A673 (cell line): ENCODE data around the gene CCDC59. TPM values are rescaled to one million over a fixed set of nuclear protein-coding genes. Genes with fewer than 3 reads are reported as not detected.

Experiments
- BruUV-seq: library from RNA; stranded (reverse); fragments of 400-500 nt; replicated peaks from 2 replicates; lab custom pipeline; 2021; lab: Mats Ljungman, UMichigan
- CTCF ChIA-PET: fragments of 300-600 bp; sonication (Branson Sonifier 250); formaldehyde crosslinking; loops from one replicate; lab custom pipeline; 2022; ENCODE audit warnings: antibody characterized with exemption; lab: Charles Lee
- POLR2A ChIA-PET: fragments of 300-600 bp; sonication (Branson Sonifier 250); formaldehyde crosslinking; loops from one replicate; lab custom pipeline; 2022; ENCODE audit warnings: antibody characterized with exemption; ENCODE audit not compliant: low non-redundant PET; lab: Charles Lee
- DNase-seq: peaks from one replicate; pipeline ENCODE4 v3.0.0-alpha.2; 2015; ENCODE audit warnings: low spot score
- H3K27ac ChIP-seq: fragments of 200-600 bp; sonication (generic); 2 replicates; pipeline ENCODE4 v1.5.1; 2016; ENCODE audit warnings: mixed run types, low read depth, mild to moderate bottlenecking, mixed read lengths, antibody characterized with exemption, low read length; ENCODE audit not compliant: poor library complexity, severe bottlenecking
- H3K27me3 ChIP-seq: fragments of 200-600 bp; sonication (generic); replicated peaks from 2 replicates; pipeline ENCODE4 v1.6.1; 2017; ENCODE audit warnings: mixed run types, low read depth, mild to moderate bottlenecking, mixed read lengths, antibody characterized with exemption, low read length; ENCODE audit not compliant: insufficient read depth, poor library complexity
- H3K36me3 ChIP-seq: fragments of 200-600 bp; sonication (generic); 2 replicates; pipeline ENCODE4 v1.6.1; 2016; ENCODE audit warnings: mixed run types, mild to moderate bottlenecking, mixed read lengths, antibody characterized with exemption, low read length; ENCODE audit not compliant: insufficient read depth, poor library complexity, severe bottlenecking
- H3K4me1 ChIP-seq: fragments of 200-600 bp; sonication (generic); 2 replicates; pipeline ENCODE4 v1.6.1; 2017; ENCODE audit warnings: mixed run types, mild to moderate bottlenecking, mixed read lengths, antibody characterized with exemption, low read length; ENCODE audit not compliant: insufficient read depth, poor library complexity, severe bottlenecking
- H3K4me3 ChIP-seq: fragments of 200-600 bp; sonication (generic); 2 replicates; pipeline ENCODE4 v1.5.1; 2016; ENCODE audit warnings: low read depth, mixed run types, mild to moderate bottlenecking, mixed read lengths, low read length; ENCODE audit not compliant: poor library complexity, severe bottlenecking
- H3K9me3 ChIP-seq: fragments of 200-600 bp; sonication (generic); 2 replicates; pipeline ENCODE4 v1.6.1; 2016; ENCODE audit warnings: mixed run types, low read depth, mild to moderate bottlenecking, mixed read lengths, antibody characterized with exemption, low read length; ENCODE audit not compliant: poor library complexity, severe bottlenecking
- EZH2 ChIP-seq: fragments of 200-600 bp; sonication (generic); IDR thresholded peaks from 2 replicates; pipeline ENCODE4 v1.6.1; 2017; ENCODE audit warnings: borderline replicate concordance, low read depth, mild to moderate bottlenecking, mixed read lengths, antibody characterized with exemption, low read length; ENCODE audit not compliant: poor library complexity, severe bottlenecking
- intact Hi-C: fragments of 100-400 bp; cut with micrococcal nuclease; formaldehyde crosslinking; loops from one replicate; pipeline ENCODE4 v1.10.0; 2022; ENCODE audit not compliant: unreplicated experiment
- total RNA-seq: library from RNA; stranded (reverse); gene quantifications from 2 replicates; pipeline ENCODE4 v1.2.3, GENCODE V29; 2021
- TF ChIP-seq, protein P1 (sequence below): fragments of 300-800, 200-600 bp; sonication (generic); conservative IDR thresholded peaks from 2 replicates; pipeline ENCODE4 v1.5.1; 2017; ENCODE audit warnings: low read depth, mild to moderate bottlenecking, antibody characterized with exemption, low read length, moderate library complexity, mixed read lengths

CCDC59 gene
- total RNA-seq, 1 experiment from 2014 or later: 83.1 TPM

- CTCF ChIA-PET: no interaction called here
- Histone ChIP-seq H3K36me3 (no peaks in the 10 kb centered on the region), H3K27me3 (no peaks in the 10 kb centered on the region), H3K4me1 (no peaks in the 10 kb centered on the region), H3K9me3 (no peaks in the 10 kb centered on the region), H3K4me3 (no peak overlapping the region), H3K27ac (no peak overlapping the region)
- intact Hi-C loops: no loop called here
- no TSS peak for BruUV-seq
- no peak for DNase-seq
- POLR2A ChIA-PET: no interaction called here
- TF ChIP-seq EZH2: no peak
- TF ChIP-seq, protein P1, sequence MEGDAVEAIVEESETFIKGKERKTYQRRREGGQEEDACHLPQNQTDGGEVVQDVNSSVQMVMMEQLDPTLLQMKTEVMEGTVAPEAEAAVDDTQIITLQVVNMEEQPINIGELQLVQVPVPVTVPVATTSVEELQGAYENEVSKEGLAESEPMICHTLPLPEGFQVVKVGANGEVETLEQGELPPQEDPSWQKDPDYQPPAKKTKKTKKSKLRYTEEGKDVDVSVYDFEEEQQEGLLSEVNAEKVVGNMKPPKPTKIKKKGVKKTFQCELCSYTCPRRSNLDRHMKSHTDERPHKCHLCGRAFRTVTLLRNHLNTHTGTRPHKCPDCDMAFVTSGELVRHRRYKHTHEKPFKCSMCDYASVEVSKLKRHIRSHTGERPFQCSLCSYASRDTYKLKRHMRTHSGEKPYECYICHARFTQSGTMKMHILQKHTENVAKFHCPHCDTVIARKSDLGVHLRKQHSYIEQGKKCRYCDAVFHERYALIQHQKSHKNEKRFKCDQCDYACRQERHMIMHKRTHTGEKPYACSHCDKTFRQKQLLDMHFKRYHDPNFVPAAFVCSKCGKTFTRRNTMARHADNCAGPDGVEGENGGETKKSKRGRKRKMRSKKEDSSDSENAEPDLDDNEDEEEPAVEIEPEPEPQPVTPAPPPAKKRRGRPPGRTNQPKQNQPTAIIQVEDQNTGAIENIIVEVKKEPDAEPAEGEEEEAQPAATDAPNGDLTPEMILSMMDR: no peak
Measured at GRCh38 chr12:82400819-82401218, 42.6 kb upstream of the CCDC59 start.

GRCh38 chr12:82398879-82399278 lies 40.7 kb upstream of the CCDC59 start:
- H3K4me1 ChIP-seq: no peaks in the 10 kb centered on the region
- no peaks in the 10 kb centered on the region for H3K9me3 ChIP-seq
- POLR2A ChIA-PET: no interaction called here
- no peaks in the 10 kb centered on the region for H3K27me3 ChIP-seq
- no peaks in the 10 kb centered on the region for H3K36me3 ChIP-seq
- BruUV-seq: no TSS peak
- H3K4me3 ChIP-seq: no peak overlapping the region
- H3K27ac ChIP-seq: no peak overlapping the region
- intact Hi-C loops: no loop called here
- CTCF ChIA-PET: no interaction called here
- DNase-seq: no peak
- TF ChIP-seq EZH2: no peak
- TF ChIP-seq, protein P1: no peak

GRCh38 chr12:82383930-82384552 lies 25.9 kb upstream of the CCDC59 start:
- Histone ChIP-seq H3K36me3 (no peaks in the 10 kb centered on the region), H3K4me3 (no peak overlapping the region), H3K9me3 (no peaks in the 10 kb centered on the region), H3K27me3 (no peaks in the 10 kb centered on the region), H3K27ac (no peak overlapping the region), H3K4me1 (no peaks in the 10 kb centered on the region)
- CTCF ChIA-PET: no interaction called here
- intact Hi-C loops: loop anchor here (5.0 to 10.0 kb wide), 2 partner anchors 243 to 1441 kb away; no protein-coding TSS in a partner anchor
- no TSS peak for BruUV-seq
- POLR2A ChIA-PET: no interaction called here
- DNase-seq: peak; percentile 33
- TF ChIP-seq, protein P1: peak; percentile 66
- TF ChIP-seq EZH2: no peak
